ENCODE results near the gene COL4A2.
"Not testable (repeated sequence)": the region's sequence is repeated elsewhere in the genome, so short reads cannot be mapped to it uniquely, and the experiment has no call there.

DNA sequence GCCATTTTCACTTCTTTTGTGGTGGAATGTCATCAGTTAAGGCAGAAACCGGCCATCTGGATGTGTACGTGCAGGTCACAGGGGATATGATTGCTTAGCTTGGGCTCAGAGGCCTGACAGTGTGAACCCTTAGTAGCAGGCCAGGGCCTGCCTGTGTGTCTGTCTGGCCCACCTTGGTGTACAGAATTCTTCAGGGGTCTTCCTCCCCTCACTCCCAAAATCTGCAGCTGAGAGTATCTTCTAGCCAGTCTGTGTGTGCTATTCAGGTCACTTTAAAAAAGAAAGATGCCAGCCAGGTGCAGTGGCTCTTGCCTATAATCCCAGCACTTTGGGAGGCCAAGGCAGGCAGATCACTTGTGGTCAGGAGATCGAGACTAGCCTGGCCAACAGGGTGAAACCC is 179.8 kb downstream of the COL4A2 start:
- TF ChIP-seq, protein P1, sequence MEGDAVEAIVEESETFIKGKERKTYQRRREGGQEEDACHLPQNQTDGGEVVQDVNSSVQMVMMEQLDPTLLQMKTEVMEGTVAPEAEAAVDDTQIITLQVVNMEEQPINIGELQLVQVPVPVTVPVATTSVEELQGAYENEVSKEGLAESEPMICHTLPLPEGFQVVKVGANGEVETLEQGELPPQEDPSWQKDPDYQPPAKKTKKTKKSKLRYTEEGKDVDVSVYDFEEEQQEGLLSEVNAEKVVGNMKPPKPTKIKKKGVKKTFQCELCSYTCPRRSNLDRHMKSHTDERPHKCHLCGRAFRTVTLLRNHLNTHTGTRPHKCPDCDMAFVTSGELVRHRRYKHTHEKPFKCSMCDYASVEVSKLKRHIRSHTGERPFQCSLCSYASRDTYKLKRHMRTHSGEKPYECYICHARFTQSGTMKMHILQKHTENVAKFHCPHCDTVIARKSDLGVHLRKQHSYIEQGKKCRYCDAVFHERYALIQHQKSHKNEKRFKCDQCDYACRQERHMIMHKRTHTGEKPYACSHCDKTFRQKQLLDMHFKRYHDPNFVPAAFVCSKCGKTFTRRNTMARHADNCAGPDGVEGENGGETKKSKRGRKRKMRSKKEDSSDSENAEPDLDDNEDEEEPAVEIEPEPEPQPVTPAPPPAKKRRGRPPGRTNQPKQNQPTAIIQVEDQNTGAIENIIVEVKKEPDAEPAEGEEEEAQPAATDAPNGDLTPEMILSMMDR (IDR thresholded peaks at IDR 0.05): not testable (repeated sequence)
- TF ChIP-seq POLR2A, POLR2AphosphoS5 (IDR thresholded peaks at IDR 0.05): not testable (repeated sequence)
